Mucosa of rectum (tissue), 2 donors: ENCODE data around the gene CENPL.
"Not testable (repeated sequence)": the region's sequence is repeated elsewhere in the genome, so short reads cannot be mapped to it uniquely, and the experiment has no call there.

Experiments used
- H3K27ac ChIP-seq, 2 donors: one replicate each; pipeline ENCODE4 v1.7.0; 2013; ENCODE audit warnings: inconsistent platforms in 2 of 2, low read depth in 2 of 2, low read length in 2 of 2
- H3K27me3 ChIP-seq, 2 donors: one replicate each; pipeline ENCODE4 v1.7.0; 2013; ENCODE audit warnings: low read length in 2 of 2; ENCODE audit not compliant: control insufficient read depth in 2 of 2, insufficient read depth in 2 of 2
- H3K36me3 ChIP-seq, 2 donors: one replicate each; pipeline ENCODE4 v1.7.0; 2013; ENCODE audit warnings: low read length in 2 of 2; ENCODE audit not compliant: control insufficient read depth in 2 of 2, insufficient read depth in 2 of 2
- H3K4me1 ChIP-seq, 2 donors: one replicate each; pipeline ENCODE4 v1.7.0; 2013; ENCODE audit warnings: low read length in 2 of 2, mild to moderate bottlenecking in 1 of 2; ENCODE audit not compliant: control insufficient read depth in 2 of 2, insufficient read depth in 2 of 2
- H3K4me3 ChIP-seq, 2 donors: one replicate each; pipeline ENCODE4 v1.7.0; 2013; ENCODE audit warnings: low read length in 2 of 2
- H3K9ac ChIP-seq, 2 donors: one replicate each; pipeline ENCODE4 v1.7.0; 2013; ENCODE audit warnings: low read length in 2 of 2, low read depth in 1 of 2, mild to moderate bottlenecking in 1 of 2
- H3K9me3 ChIP-seq, 2 donors: one replicate each; pipeline ENCODE4 v1.7.0; 2013; ENCODE audit warnings: low read length in 2 of 2; ENCODE audit not compliant: control insufficient read depth in 2 of 2
- donor health status: healthy.
- donor health status: Normal muscosa, but diverticular disease.

Gene CENPL

GRCh38 chr1:173813654-173814053, 11.0 kb downstream of the CENPL start:
- H3K9ac ChIP-seq, H3K36me3 ChIP-seq, H3K27ac ChIP-seq, H3K4me1 ChIP-seq, H3K4me3 ChIP-seq, H3K27me3 ChIP-seq, H3K9me3 ChIP-seq: not testable (repeated sequence)

GRCh38 chr1:173802961-173803360, 21.7 kb downstream of the CENPL start:
- H3K9ac ChIP-seq = no peak overlapping the region
- no peaks in the 10 kb centered on the region for H3K4me1 ChIP-seq
- H3K27ac ChIP-seq = no peak overlapping the region
- H3K36me3 ChIP-seq = peaks cover 7 to 10% of the 10 kb centered on the region in 2 donors
- no peak overlapping the region for H3K4me3 ChIP-seq
- H3K9me3 ChIP-seq = no peaks in the 10 kb centered on the region
- H3K27me3 ChIP-seq = no peaks in the 10 kb centered on the region

- not testable (repeated sequence) for H3K9me3 ChIP-seq, H3K36me3 ChIP-seq, H3K27me3 ChIP-seq, H3K9ac ChIP-seq, H3K27ac ChIP-seq, H3K4me1 ChIP-seq, H3K4me3 ChIP-seq
Observed at GRCh38 chr1:173799995-173800394, 24.7 kb downstream of the CENPL start.

- H3K4me3 ChIP-seq = no peak overlapping the region
- no peak overlapping the region for H3K27ac ChIP-seq
Observed at GRCh38 chr1:173798078-173798477, 26.6 kb downstream of the CENPL start.

GRCh38 chr1:173789841-173790240, 34.8 kb downstream of the CENPL start:
- H3K4me3 ChIP-seq = no peak overlapping the region
- H3K9ac ChIP-seq = no peak overlapping the region
- H3K36me3 ChIP-seq = peaks cover 12 to 19% of the 10 kb centered on the region in 2 donors
- no peaks in the 10 kb centered on the region for H3K9me3 ChIP-seq
- H3K4me1 ChIP-seq = no peaks in the 10 kb centered on the region
- no peaks in the 10 kb centered on the region for H3K27me3 ChIP-seq
- H3K27ac ChIP-seq = no peak overlapping the region

More at GRCh38 chr1:173798078-173798477, 26.6 kb downstream of the CENPL start:
- Histone ChIP-seq H3K9me3 (no peaks in the 10 kb centered on the region), H3K36me3 (no peaks in the 10 kb centered on the region), H3K4me1 (no peaks in the 10 kb centered on the region), H3K9ac (no peak overlapping the region), H3K27me3 (no peaks in the 10 kb centered on the region)

GRCh38 chr1:173784997-173785396, 39.7 kb downstream of the CENPL start:
- Histone ChIP-seq H3K36me3 (peaks cover 35 to 50% of the 10 kb centered on the region in 2 donors), H3K27me3 (no peaks in the 10 kb centered on the region), H3K9ac (no peak overlapping the region), H3K9me3 (no peaks in the 10 kb centered on the region), H3K4me3 (no peak overlapping the region), H3K4me1 (no peaks in the 10 kb centered on the region), H3K27ac (no peak overlapping the region)

GRCh38 chr1:173779936-173780335, 44.7 kb downstream of the CENPL start:
- no peaks in the 10 kb centered on the region for H3K27me3 ChIP-seq
- H3K4me1 ChIP-seq = no peaks in the 10 kb centered on the region
- H3K36me3 ChIP-seq = peaks cover 49 to 58% of the 10 kb centered on the region in 2 donors
- H3K9me3 ChIP-seq = no peaks in the 10 kb centered on the region
- H3K27ac ChIP-seq = no peak overlapping the region
- H3K4me3 ChIP-seq = no peak overlapping the region
- no peak overlapping the region for H3K9ac ChIP-seq

GRCh38 chr1:173775578-173776226, 49.0 kb downstream of the CENPL start:
- Histone ChIP-seq H3K4me1 (no peaks in the 10 kb centered on the region), H3K27me3 (no peaks in the 10 kb centered on the region), H3K9me3 (no peaks in the 10 kb centered on the region), H3K36me3 (peaks cover 36 to 41% of the 10 kb centered on the region in 2 donors), H3K9ac (no peak overlapping the region), H3K27ac (no peak overlapping the region), H3K4me3 (no peak overlapping the region)

- Histone ChIP-seq H3K4me3 (no peak overlapping the region), H3K9me3 (no peaks in the 10 kb centered on the region), H3K9ac (no peak overlapping the region), H3K27ac (no peak overlapping the region), H3K36me3 (peaks cover 29 to 32% of the 10 kb centered on the region in 2 donors), H3K4me1 (no peaks in the 10 kb centered on the region), H3K27me3 (no peaks in the 10 kb centered on the region)
Observed at GRCh38 chr1:173771560-173771959, 53.1 kb downstream of the CENPL start.

GRCh38 chr1:173770330-173770729, 54.4 kb downstream of the CENPL start:
- H3K27ac ChIP-seq, H3K9me3 ChIP-seq, H3K9ac ChIP-seq, H3K4me3 ChIP-seq, H3K27me3 ChIP-seq, H3K4me1 ChIP-seq: not testable (repeated sequence)
- H3K36me3 ChIP-seq = peaks cover 21 to 27% of the 10 kb centered on the region in 2 donors

- Histone ChIP-seq H3K9ac (no peak overlapping the region), H3K4me1 (no peaks in the 10 kb centered on the region), H3K4me3 (no peak overlapping the region), H3K27ac (no peak overlapping the region), H3K36me3 (peaks cover 9 to 13% of the 10 kb centered on the region in 2 donors), H3K27me3 (no peaks in the 10 kb centered on the region), H3K9me3 (no peaks in the 10 kb centered on the region)
Observed at GRCh38 chr1:173768827-173769226, 55.9 kb downstream of the CENPL start.
